Kasumi-1 (cell line): ENCODE data around the gene LRRC61.

ENCODE experiments used
- DNase-seq, 2 experiments: peaks; one replicate each; lab custom pipeline; 2025; lab: John Stamatoyannopoulos, UW

Gene LRRC61

GRCh38 chr7:150332852-150333635 is 9.9 kb downstream of the LRRC61 start:
- DNase-seq = no peak

DNA sequence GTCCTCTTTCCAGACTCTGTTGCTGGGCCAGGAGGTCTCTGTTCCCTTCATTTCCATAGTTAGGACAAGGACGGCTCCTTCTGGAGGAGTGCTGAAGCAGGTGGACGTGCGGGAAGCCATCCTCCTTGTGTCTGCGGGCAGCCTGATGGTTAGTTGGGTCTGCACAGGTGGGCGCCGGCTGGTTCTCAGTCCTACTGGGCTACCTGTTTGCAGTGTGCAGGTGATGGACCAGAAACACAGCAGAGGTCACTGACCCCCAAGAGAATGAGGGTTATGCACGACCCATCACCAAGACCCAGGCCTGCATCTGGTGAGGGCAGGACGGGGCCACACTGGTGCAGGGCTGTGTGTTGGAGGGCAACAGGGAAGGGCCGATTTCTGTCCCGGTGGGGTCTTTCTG is 10.5 kb downstream of the LRRC61 start:
- no peak for DNase-seq

- no peak for DNase-seq
Measured at GRCh38 chr7:150334108-150334507, 11.0 kb downstream of the LRRC61 start.

- DNase-seq = no peak
Measured at GRCh38 chr7:150335108-150335773, 12.1 kb downstream of the LRRC61 start.

DNA sequence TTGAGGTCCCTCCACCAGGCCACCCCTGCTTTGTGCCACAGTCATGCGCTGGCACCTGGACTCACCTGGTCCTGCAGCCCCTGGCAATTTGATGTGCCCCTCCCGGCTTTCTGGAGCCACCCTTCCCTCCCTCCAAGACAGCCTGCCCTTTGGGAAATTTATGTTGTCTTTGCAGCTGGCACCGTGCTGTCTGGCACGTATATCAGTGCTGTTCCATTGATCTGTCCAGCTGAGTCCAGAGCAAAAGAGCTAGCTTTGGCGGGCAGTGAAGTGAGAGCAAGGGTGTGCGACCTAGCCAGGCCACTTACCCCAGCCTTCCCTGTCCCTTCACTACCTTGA is 12.6 kb downstream of the LRRC61 start:
- DNase-seq = no peak

GRCh38 chr7:150336746-150337145 is 13.6 kb downstream of the LRRC61 start:
- DNase-seq = no peak

GRCh38 chr7:150337179-150337578 is 14.0 kb downstream of the LRRC61 start:
- DNase-seq = no peak

DNA sequence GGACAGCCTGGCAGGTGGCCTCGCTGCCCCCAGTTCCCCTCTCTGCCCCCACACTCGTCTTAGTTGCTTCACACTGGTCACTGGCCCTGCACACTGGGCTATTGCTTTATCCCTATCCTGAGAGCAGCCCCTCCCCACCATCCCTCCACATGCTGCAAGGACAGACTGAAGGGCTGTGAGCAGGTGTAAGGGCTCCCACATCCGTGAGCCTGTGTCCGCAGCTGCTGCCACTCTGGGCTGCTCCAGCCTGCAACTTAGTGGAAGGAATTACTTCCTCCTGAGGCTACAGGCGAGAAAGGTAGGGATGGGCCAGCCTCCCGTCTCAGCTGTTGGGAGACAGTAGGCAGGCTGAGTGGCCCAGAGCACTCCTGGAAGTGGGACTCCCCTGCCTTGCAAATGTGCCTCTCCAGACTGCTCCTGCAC is 14.5 kb downstream of the LRRC61 start:
- DNase-seq = peak in 1 of 2 experiments; percentile 37

DNA sequence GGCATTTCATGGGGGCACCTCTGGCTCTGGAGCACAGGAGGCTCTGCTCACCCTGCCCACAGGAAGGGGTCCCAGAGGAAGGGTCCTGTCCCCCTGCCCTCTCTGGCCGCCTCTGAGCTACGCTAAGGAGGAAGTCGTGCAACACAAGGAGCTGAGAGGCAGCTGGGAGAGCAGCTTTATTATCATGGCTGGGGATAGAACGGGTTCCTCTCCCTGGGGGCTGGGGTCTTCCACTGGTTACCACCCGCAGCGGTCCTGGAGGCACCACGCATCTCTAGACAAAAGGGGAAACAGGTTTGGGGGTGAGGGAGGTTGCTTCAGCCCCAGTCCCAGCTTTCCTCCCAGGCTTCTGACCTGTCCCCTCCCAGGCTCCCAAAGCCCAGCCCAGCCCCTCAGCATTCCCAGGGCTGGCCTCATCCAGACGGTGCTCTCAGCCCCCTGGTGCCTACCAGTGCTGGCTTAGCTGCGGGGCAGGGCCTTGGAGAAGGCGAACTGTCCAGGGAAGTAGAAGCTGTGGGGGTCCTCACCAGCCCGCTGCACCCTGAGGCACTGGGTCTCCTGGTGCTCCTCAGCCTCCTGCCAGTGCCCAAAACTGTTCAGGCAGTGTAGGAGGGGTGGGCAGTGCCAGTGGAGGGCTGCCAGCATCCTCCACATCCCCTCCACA is 15.1 kb downstream of the LRRC61 start:
- peak in 1 of 2 experiments; percentile 41 for DNase-seq

DNA sequence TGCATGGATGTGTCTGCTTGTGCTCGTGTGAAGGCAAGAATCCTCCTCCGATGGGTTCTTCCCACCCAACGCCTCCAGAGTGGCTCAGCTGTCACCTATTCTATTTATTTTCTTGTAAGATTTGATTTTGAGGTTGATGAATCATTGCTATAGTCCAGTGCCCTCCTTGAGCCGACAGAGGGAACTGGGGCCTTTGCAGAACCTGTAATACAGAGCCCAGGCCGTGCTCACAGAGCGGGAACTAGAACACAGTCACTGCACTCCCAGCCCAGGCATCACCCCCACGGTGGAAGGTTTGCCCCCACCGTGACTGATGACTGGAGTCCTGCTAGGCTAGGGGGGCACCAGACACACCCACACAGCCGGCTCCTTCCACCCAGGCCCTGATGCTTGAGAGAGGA is 16.3 kb downstream of the LRRC61 start:
- no peak for DNase-seq

- DNase-seq = no peak
Measured at GRCh38 chr7:150340024-150340749, 17.0 kb downstream of the LRRC61 start.

DNA sequence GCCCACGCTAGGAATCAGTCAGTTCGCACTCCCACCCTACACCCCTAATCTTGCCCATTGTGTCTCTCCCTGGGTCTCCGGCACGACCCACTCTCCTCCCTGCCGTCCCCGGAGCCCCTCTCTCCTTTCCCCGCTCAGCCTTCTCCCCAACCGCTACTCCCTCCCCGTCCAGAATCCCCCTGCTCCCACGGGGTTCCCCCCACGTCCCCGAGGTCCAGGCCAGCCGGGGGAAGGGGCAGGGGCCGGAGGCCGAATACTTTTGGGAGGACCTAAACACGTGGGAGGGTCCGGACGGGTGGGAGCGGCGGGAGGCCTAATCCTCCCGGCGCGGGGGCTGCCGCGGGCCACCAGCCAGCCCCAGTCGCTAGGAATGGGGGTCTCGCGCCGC is 17.7 kb downstream of the LRRC61 start:
- DNase-seq = no peak

DNA sequence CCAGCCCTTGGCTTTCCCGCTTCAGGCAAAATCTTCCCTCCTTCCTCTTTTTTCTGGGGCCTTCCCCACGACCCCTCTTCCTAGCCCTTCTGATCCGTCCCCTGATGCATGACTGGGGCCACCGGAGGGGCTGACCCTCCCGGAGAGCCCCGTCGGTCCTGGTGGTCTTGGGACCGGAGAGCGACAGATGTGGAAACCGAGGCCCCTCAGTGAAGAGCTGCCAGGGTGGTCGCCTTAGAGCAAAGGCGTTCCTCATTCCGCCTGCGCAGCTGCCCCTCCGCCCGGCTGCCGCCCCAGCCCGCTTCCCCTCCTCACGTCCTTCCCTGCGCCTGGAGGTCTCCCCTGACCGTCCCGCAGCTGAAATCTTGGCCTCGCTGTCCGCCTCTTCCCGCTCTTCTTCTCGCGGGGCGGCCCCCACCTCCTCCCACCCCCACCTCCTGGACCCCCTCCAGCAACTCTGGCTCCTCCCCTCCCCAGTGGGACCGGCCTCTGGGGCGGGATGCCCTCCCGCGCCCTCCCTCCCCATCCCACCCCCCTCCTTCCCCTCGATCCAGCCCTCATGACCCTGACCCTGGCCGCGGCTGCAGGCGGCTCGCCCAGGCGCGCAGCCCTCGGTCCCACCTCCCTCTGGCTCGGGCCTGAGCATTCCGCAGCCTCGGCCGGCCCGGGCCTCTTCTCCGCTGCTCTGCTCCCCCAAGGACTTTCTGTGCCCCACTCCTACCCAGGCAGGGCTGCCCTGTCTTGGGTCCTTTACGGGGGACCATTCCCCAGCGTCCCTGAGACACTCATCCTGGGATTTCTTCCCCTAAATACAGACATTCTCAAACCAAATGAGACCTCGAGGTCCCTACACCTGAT is 18.3 kb downstream of the LRRC61 start, which contains the start of gene RARRES2:
TSS of gene RARRES2 (minus strand) at position 367 of the 858 bp plus-strand sequence. CDS start 1,020 bp downstream, outside the sequence.
- no peak for DNase-seq

GRCh38 chr7:150342121-150342408 is 18.9 kb downstream of the LRRC61 start:
- no peak for DNase-seq

GRCh38 chr7:150343225-150343624 is 20.1 kb downstream of the LRRC61 start:
- DNase-seq = no peak

DNA sequence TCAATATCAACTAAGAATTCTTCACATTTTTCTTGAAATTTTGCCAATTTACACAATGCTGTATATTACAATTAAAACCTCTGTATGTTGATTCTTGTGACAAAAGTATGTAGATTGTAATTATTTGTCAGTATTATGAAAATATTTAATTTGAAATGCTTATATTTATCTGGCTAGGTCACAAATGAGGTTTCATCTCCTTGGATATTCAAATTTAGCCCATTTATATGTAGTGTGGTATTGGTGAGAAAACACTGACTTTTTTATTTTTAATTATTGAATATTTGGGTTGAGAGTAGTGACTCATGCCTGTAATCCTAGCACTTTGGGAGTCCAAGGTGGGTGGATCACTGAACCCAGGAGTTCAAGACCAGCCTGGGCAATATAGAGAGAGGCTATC is 21.1 kb downstream of the LRRC61 start:
- no peak for DNase-seq

- no peak for DNase-seq
Measured at GRCh38 chr7:150345012-150345411, 21.9 kb downstream of the LRRC61 start.

DNA sequence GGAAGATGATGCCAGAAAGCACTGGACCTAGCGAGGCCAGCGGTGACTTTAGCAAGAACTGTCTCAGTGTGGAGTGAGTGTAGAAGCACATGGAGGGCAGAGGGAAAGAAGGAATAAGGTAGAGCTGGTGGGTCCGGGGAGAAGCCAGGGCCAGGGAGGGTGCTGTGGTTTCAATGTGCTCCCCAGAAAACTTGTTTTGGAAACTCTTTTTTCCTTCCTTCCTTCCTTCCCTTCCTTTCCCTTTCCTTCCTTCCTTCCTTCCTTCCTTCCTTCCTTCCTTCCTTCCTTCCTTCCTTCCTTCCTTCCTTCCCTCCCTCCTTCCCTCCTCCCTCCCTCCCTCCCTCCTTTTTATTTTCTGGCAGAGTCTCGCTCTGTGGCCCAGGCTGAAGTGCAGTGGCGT is 23.8 kb downstream of the LRRC61 start:
- no peak for DNase-seq

GRCh38 chr7:150351587-150352194 is 28.5 kb downstream of the LRRC61 start:
- DNase-seq = no peak

GRCh38 chr7:150355666-150356059 is 32.5 kb downstream of the LRRC61 start:
- DNase-seq = no peak

DNA sequence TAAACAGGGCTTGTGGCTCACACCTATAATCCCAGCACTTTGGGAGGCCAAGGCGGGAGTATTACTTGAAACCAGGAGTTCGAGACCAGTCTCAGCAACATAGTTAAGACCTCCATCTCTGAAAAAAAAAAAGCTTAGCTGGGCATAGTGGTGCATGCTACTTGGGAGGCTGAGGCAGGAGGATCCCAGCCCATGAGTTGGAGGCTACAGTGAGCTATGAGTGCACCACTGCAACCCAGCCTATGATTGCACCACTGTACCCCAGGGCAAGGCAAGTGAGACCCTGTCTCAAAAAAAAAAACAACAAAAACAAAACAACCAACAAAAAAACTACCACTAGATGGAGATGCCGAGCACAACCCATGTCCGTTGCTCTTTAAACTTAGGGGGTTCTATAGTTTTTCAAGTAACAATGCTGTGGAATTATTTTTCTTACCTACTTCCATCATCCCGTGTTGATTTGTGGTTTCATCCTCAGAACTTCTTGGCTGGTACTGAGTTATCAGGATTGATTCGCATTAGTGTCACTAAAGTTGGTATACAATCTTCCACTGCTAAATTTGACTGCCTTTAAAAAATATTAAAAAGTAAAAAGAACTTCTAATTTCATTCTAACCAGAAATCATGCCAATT is 33.2 kb downstream of the LRRC61 start:
- peak; percentile 55 to 65 for DNase-seq
